Measurements from ENCODE around the gene ITGAE. TPM values are rescaled to one million over a fixed set of nuclear protein-coding genes. Genes with fewer than 3 reads are reported as not detected.
A peak's percentile ranks its signal among the peaks of the same experiment; 100 is the strongest.

The ITGAE gene
- total and polyA plus RNA-seq, 8 donors: 4.4 to 29.0 (median 7.0) TPM

DNA sequence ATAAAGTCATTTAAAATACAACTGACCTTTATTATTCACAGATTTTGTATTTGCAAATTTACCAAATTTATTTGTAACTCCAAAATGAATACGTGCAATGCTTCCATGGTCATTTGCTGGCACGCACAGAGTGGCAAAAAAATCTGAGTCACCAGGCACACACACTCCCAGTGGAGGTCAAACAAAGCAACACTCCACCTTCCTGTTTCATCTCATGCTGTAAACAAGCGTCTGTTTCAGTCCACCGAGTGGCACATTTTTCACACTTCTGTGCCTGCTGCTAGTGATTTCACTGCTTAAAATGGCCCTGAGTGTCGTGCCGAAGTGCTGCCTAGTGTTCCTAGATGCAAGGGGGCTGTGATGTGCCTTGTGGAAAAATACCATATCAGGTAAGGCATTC is 17.8 kb upstream of the ITGAE start:
- 88% methylated on average over 6 of the region's 6 CpGs for WGBS, 2 donors
- Histone ChIP-seq H3K27me3 (no peaks in the 10 kb centered on the region), H3K36me3 (peaks cover 0 to 75% (median 4%) of the 10 kb centered on the region in 3 donors), H3K9me3 (no peaks in the 10 kb centered on the region), H3K4me1 (no peaks in the 10 kb centered on the region), H3K4me3 (no peak overlapping the region), H3K27ac (no peak overlapping the region)
- DNase-seq (no peak), FAIRE-seq (no peak), ATAC-seq (peak in 2 of 4 donors; percentile 66 to 74)
- TF ChIP-seq, protein P1, sequence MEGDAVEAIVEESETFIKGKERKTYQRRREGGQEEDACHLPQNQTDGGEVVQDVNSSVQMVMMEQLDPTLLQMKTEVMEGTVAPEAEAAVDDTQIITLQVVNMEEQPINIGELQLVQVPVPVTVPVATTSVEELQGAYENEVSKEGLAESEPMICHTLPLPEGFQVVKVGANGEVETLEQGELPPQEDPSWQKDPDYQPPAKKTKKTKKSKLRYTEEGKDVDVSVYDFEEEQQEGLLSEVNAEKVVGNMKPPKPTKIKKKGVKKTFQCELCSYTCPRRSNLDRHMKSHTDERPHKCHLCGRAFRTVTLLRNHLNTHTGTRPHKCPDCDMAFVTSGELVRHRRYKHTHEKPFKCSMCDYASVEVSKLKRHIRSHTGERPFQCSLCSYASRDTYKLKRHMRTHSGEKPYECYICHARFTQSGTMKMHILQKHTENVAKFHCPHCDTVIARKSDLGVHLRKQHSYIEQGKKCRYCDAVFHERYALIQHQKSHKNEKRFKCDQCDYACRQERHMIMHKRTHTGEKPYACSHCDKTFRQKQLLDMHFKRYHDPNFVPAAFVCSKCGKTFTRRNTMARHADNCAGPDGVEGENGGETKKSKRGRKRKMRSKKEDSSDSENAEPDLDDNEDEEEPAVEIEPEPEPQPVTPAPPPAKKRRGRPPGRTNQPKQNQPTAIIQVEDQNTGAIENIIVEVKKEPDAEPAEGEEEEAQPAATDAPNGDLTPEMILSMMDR (IDR thresholded peaks at IDR 0.05): no peak
- intact Hi-C loops (cut with DNase I): no loop called here

- WGBS, 2 donors: 93 to 97% methylated on average over 12 of the region's 12 CpGs
- no peak for FAIRE-seq
Observed at GRCh38 chr17:3817851-3818605, 17.0 kb upstream of the ITGAE start.

GRCh38 chr17:3815925-3816324 is 14.9 kb upstream of the ITGAE start:
- TF ChIP-seq, protein P1 (IDR thresholded peaks at IDR 0.05): no peak
- WGBS, 2 donors: 84 to 85% methylated on average over 7 of the region's 7 CpGs
- no peak for ATAC-seq
- no peak for DNase-seq
- no peak for FAIRE-seq
- intact Hi-C loops (cut with DNase I): no loop called here
- H3K4me3 ChIP-seq: no peak overlapping the region
- no peaks in the 10 kb centered on the region for H3K4me1 ChIP-seq
- peaks cover 4 to 73% (median 15%) of the 10 kb centered on the region in 3 donors for H3K36me3 ChIP-seq
- no peaks in the 10 kb centered on the region for H3K27me3 ChIP-seq
- H3K9me3 ChIP-seq: no peaks in the 10 kb centered on the region
- H3K27ac ChIP-seq: no peak overlapping the region

More at GRCh38 chr17:3817851-3818605, 17.0 kb upstream of the ITGAE start:
- Histone ChIP-seq H3K4me3 (no peak overlapping the region), H3K27ac (no peak overlapping the region), H3K27me3 (no peaks in the 10 kb centered on the region), H3K4me1 (no peaks in the 10 kb centered on the region), H3K9me3 (no peaks in the 10 kb centered on the region), H3K36me3 (peaks cover 0 to 75% (median 8%) of the 10 kb centered on the region in 3 donors)
- intact Hi-C loops (cut with DNase I): no loop called here
- TF ChIP-seq, protein P1 (IDR thresholded peaks at IDR 0.05): no peak
- ATAC-seq: no peak
- DNase-seq: no peak

- Histone ChIP-seq H3K9me3 (no peaks in the 10 kb centered on the region), H3K4me1 (no peaks in the 10 kb centered on the region), H3K27me3 (no peaks in the 10 kb centered on the region), H3K36me3 (peaks cover 4 to 68% (median 15%) of the 10 kb centered on the region in 3 donors), H3K4me3 (no peak overlapping the region), H3K27ac (no peak overlapping the region)
- FAIRE-seq (no peak), ATAC-seq (no peak), DNase-seq (no peak)
- intact Hi-C loops (cut with DNase I): no loop called here
- 84 to 91% methylated on average over 6 of the region's 6 CpGs for WGBS, 2 donors
- TF ChIP-seq, protein P1 (IDR thresholded peaks at IDR 0.05): no peak
Observed at GRCh38 chr17:3815122-3815521, 14.1 kb upstream of the ITGAE start.

- H3K36me3 ChIP-seq: peaks cover 4 to 64% (median 15%) of the 10 kb centered on the region in 3 donors
- no peak overlapping the region for H3K4me3 ChIP-seq
- no peaks in the 10 kb centered on the region for H3K27me3 ChIP-seq
- intact Hi-C loops (cut with DNase I): no loop called here
- FAIRE-seq (no peak), DNase-seq (no peak), ATAC-seq (no peak)
- H3K27ac ChIP-seq: no peak overlapping the region
- TF ChIP-seq, protein P1 (IDR thresholded peaks at IDR 0.05): no peak
- no peaks in the 10 kb centered on the region for H3K4me1 ChIP-seq
- H3K9me3 ChIP-seq: no peaks in the 10 kb centered on the region
- 92 to 94% methylated on average over 13 of the region's 13 CpGs for WGBS, 2 donors
Observed at GRCh38 chr17:3814361-3814760, 13.4 kb upstream of the ITGAE start.
